HCT116 (cell line): ENCODE data around the gene DENND11. TPM values are rescaled to one million over a fixed set of nuclear protein-coding genes. Genes with fewer than 3 reads are reported as not detected.

Experiments used
- ATAC-seq: fragments of 200-7000 bp; cut with Tn5 transposase; 2 replicates; pipeline ENCODE4 v1.9.1; 2020; ENCODE audit warnings: mild to moderate bottlenecking, moderate library complexity
- BruUV-seq: library from RNA; stranded (reverse); fragments of 400-500 nt; replicated peaks from 2 replicates; lab custom pipeline; 2021; lab: Mats Ljungman, UMichigan
- CTCF ChIA-PET: fragments of 300-600 bp; sonication (Branson Sonifier 250); formaldehyde crosslinking; loops from one replicate; lab custom pipeline; 2021; ENCODE audit warnings: antibody characterized with exemption; lab: Charles Lee
- POLR2A ChIA-PET: fragments of 300-600, 350-600 bp; sonication (Branson Sonifier 250); formaldehyde crosslinking; loops from one replicate; lab custom pipeline; 2021; ENCODE audit warnings: antibody characterized with exemption; lab: Charles Lee
- RAD21 ChIA-PET, 2 experiments: fragments of 300-600 bp; sonication (Branson Sonifier 250); formaldehyde crosslinking; loops; one replicate each; lab custom pipeline; 2023; ENCODE audit warnings: low total read pairs in 2 of 2; ENCODE audit not compliant: uncharacterized antibody in 2 of 2, unreplicated experiment in 2 of 2, low non-redundant PET in 1 of 2; lab: Charles Lee
- DNase-seq: peaks from one replicate; pipeline ENCODE4 v3.0.0-alpha.2; 2010; ENCODE audit warnings: low read depth, low spot score
- H2AFZ ChIP-seq: fragments of 200-600 bp; shearing (Covaris generic), sonication (generic); 2 replicates; pipeline ENCODE4 v1.6.1; 2017; ENCODE audit warnings: low read depth, mixed run types, mixed read lengths, antibody characterized with exemption, low read length; ENCODE audit not compliant: poor library complexity, severe bottlenecking
- H3K27ac ChIP-seq: 2 replicates; pipeline ENCODE4 v1.5.1; 2012; ENCODE audit warnings: low read depth, low read length
- H3K27me3 ChIP-seq: fragments of 200-600 bp; sonication (generic); 2 replicates; pipeline ENCODE4 v1.6.1; 2016; ENCODE audit warnings: mixed run types, low read length, mixed read lengths; ENCODE audit not compliant: insufficient read depth
- H3K36me3 ChIP-seq, 2 experiments: fragments of 200-500 bp in 1 of 2; fragments of 200-600 bp in 1 of 2; sonication (Bioruptor generic) in 1 of 2; sonication (generic) in 1 of 2; 2 replicates each; pipeline versions ENCODE4 v1.5.1 to v1.6.1; 2014 to 2016; ENCODE audit warnings: low read length in 2 of 2, inconsistent platforms in 1 of 2, mixed read lengths in 1 of 2, mixed run types in 1 of 2; ENCODE audit not compliant: insufficient read depth in 2 of 2, control insufficient read depth in 1 of 2
- H3K4me1 ChIP-seq, 2 experiments: fragments of 200-600 bp in 1 of 2; sonication (generic) in 1 of 2; 2 replicates each; pipeline versions ENCODE4 v1.5.1 to v1.6.1; 2012 to 2017; ENCODE audit warnings: low read length in 2 of 2, inconsistent platforms in 1 of 2, mild to moderate bottlenecking in 1 of 2, mixed read lengths in 1 of 2, mixed run types in 1 of 2, moderate library complexity in 1 of 2; ENCODE audit not compliant: insufficient read depth in 2 of 2, control insufficient read depth in 1 of 2
- H3K4me2 ChIP-seq: fragments of 200-600 bp; sonication (generic); 2 replicates; pipeline ENCODE4 v1.6.1; 2017; ENCODE audit warnings: mixed run types, low read length, mixed read lengths
- H3K4me3 ChIP-seq, 2 experiments: fragments of 200-600 bp in 1 of 2; sonication (generic) in 1 of 2; replicated peaks in 1 of 2; 2 replicates each; pipeline ENCODE4 v1.5.1; 2011 to 2016; ENCODE audit warnings: low read length in 2 of 2, control low read depth in 1 of 2, low read depth in 1 of 2, mild to moderate bottlenecking in 1 of 2, mixed read lengths in 1 of 2, mixed run types in 1 of 2
- H3K79me2 ChIP-seq: fragments of 200-600 bp; sonication (generic); 2 replicates; pipeline ENCODE4 v1.6.1; 2017; ENCODE audit warnings: mild to moderate bottlenecking, mixed run types, low read length, moderate library complexity, mixed read lengths; ENCODE audit not compliant: insufficient read depth
- H3K9ac ChIP-seq: fragments of 200-600 bp; sonication (generic); 2 replicates; pipeline ENCODE4 v1.6.1; 2016; ENCODE audit warnings: low read length, mixed read lengths
- H3K9me2 ChIP-seq: fragments of 200-600 bp; sonication (generic), shearing (Covaris generic); 2 replicates; pipeline ENCODE4 v1.6.1; 2017; ENCODE audit warnings: mixed run types, mild to moderate bottlenecking, moderate library complexity; ENCODE audit not compliant: insufficient read depth
- H3K9me3 ChIP-seq, 2 experiments: fragments of 200-500 bp in 1 of 2; fragments of 200-600 bp in 1 of 2; sonication (Bioruptor generic) in 1 of 2; sonication (generic) in 1 of 2; 2 replicates each; pipeline ENCODE4 v1.6.1; 2014 to 2017; ENCODE audit warnings: low read length in 2 of 2, mixed read lengths in 2 of 2, inconsistent platforms in 1 of 2, low read depth in 1 of 2, mild to moderate bottlenecking in 1 of 2, mixed run types in 1 of 2, moderate library complexity in 1 of 2; ENCODE audit not compliant: control insufficient read depth in 1 of 2, insufficient read depth in 1 of 2
- H4K20me1 ChIP-seq: fragments of 200-600 bp; sonication (generic), shearing (Covaris generic); 2 replicates; pipeline ENCODE4 v1.6.1; 2017; ENCODE audit warnings: mixed run types, mild to moderate bottlenecking, moderate library complexity; ENCODE audit not compliant: insufficient read depth
- CBX3 ChIP-seq: IDR thresholded peaks from 2 replicates; pipeline ENCODE4 v1.6.1; 2012; ENCODE audit warnings: low read depth
- EGR1 ChIP-seq: IDR thresholded peaks from 2 replicates; pipeline ENCODE4 v1.6.1; 2012; ENCODE audit warnings: low read depth
- ELF1 ChIP-seq: IDR thresholded peaks from 2 replicates; pipeline ENCODE4 v1.6.1; 2012; ENCODE audit warnings: low read depth, borderline replicate concordance
- JUND ChIP-seq: IDR thresholded peaks from 2 replicates; pipeline ENCODE4 v1.6.1; 2012
- RAD21 ChIP-seq: IDR thresholded peaks from 2 replicates; pipeline ENCODE4 v1.6.1; 2012; ENCODE audit warnings: low read depth, mild to moderate bottlenecking
- YY1 ChIP-seq: IDR thresholded peaks from 2 replicates; pipeline ENCODE4 v1.6.1; 2011; ENCODE audit warnings: low read length, low read depth, moderate library complexity, mild to moderate bottlenecking; ENCODE audit not compliant: insufficient replicate concordance; ENCODE audit errors: extremely low read depth
- intact Hi-C: fragments of 100-400 bp; cut with micrococcal nuclease; formaldehyde crosslinking; loops from 2 replicates; pipeline ENCODE4 v1.10.0; 2022
- total RNA-seq: library from RNA; stranded (reverse); gene quantifications from one replicate; pipeline ENCODE4 v1.2.1, GENCODE V29; 2021; ENCODE audit not compliant: unreplicated experiment
- TF ChIP-seq, protein P1 (sequence below): IDR thresholded peaks from 2 replicates; pipeline ENCODE4 v1.6.1; 2012
- TF ChIP-seq, protein P2 (sequence below), 3 experiments: fragments of 200-600 bp in 1 of 3; sonication (generic) in 1 of 3; IDR thresholded peaks in 2 of 3; conservative IDR thresholded peaks in 1 of 3; 2 replicates each; pipeline ENCODE4 v1.5.1; 2012 to 2017; ENCODE audit warnings: low read depth in 2 of 3, low read length in 2 of 3, antibody characterized with exemption in 1 of 3, borderline replicate concordance in 1 of 3, control low read depth in 1 of 3, mild to moderate bottlenecking in 1 of 3, mixed read lengths in 1 of 3, mixed run types in 1 of 3, moderate library complexity in 1 of 3; ENCODE audit not compliant: insufficient read depth in 1 of 3

DENND11 gene
- total RNA-seq, 1 experiment from 2014 or later = 23.4 TPM

- Histone ChIP-seq H3K9ac (no peak overlapping the region), H3K27me3 (no peaks in the 10 kb centered on the region), H3K4me2 (no peak overlapping the region), H3K4me3 (no peak overlapping the region), H2AFZ (no peak overlapping the region), H4K20me1 (no peaks in the 10 kb centered on the region), H3K9me2 (no peaks in the 10 kb centered on the region), H3K27ac (no peak overlapping the region), H3K4me1 (no peaks in the 10 kb centered on the region), H3K79me2 (no peaks in the 10 kb centered on the region), H3K36me3 (0 out of 4 replicates have a peak, but pooled peaks cover 0 to 3% of the 10 kb centered on the region in 2 experiments), H3K9me3 (no peaks in the 10 kb centered on the region)
- DNase-seq (no peak), ATAC-seq (peak; percentile 60)
- ChIA-PET CTCF (no interaction called here), RAD21 (no interaction called here), POLR2A (no interaction called here)
- TF ChIP-seq YY1 = no peak
- no peak for TF ChIP-seq JUND
- TF ChIP-seq, protein P1, sequence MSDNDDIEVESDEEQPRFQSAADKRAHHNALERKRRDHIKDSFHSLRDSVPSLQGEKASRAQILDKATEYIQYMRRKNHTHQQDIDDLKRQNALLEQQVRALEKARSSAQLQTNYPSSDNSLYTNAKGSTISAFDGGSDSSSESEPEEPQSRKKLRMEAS = no peak
- TF ChIP-seq CBX3 = no peak
- TF ChIP-seq, protein P2, sequence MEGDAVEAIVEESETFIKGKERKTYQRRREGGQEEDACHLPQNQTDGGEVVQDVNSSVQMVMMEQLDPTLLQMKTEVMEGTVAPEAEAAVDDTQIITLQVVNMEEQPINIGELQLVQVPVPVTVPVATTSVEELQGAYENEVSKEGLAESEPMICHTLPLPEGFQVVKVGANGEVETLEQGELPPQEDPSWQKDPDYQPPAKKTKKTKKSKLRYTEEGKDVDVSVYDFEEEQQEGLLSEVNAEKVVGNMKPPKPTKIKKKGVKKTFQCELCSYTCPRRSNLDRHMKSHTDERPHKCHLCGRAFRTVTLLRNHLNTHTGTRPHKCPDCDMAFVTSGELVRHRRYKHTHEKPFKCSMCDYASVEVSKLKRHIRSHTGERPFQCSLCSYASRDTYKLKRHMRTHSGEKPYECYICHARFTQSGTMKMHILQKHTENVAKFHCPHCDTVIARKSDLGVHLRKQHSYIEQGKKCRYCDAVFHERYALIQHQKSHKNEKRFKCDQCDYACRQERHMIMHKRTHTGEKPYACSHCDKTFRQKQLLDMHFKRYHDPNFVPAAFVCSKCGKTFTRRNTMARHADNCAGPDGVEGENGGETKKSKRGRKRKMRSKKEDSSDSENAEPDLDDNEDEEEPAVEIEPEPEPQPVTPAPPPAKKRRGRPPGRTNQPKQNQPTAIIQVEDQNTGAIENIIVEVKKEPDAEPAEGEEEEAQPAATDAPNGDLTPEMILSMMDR (IDR thresholded peaks at IDR 0.05 in 2 of 3, conservative IDR thresholded peaks at IDR 0.05 in 1 of 3; ENCODE audit: borderline replicate concordance in 1 of 3, insufficient read depth in 1 of 3, low read depth in 2 of 3, low read length in 2 of 3) = peak; percentile 28 to 63 (median 51); a peak in 5 of 6 replicates
- peak; percentile 37; the same call in 1 of the 2 replicates for TF ChIP-seq RAD21
- no TSS peak for BruUV-seq
- intact Hi-C loops = no loop called here
These were observed 27.3 kb downstream of the DENND11 start for GRCh38 chr7:141674702-141675101.

DNA sequence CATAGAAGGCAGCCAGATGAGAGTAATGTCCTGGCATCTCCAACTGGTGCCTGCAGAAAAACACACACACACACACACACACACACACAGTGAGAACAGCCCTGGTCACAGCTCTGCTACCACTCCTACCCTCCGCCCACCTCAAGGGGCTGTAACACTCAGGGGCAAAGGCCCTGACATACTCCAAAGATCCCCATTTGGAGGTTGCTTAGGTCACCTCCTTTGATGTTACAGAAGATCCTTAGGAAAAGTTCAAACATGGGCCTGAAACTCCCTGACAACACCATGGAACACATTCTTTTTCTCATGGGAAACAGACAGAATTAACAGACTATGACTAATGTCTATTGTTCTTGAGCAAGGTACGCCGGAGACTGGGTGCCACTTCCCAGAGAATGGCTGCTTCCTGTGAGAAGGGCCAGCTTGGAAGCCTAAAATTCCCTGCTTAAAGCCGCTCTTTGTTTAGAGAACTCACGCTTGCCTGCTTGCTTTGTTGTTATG lies 27.7 kb downstream of the DENND11 start:
- no peaks in the 10 kb centered on the region for H3K9me2 ChIP-seq
- ChIA-PET CTCF (no interaction called here), POLR2A (no interaction called here), RAD21 (no interaction called here)
- no peak overlapping the region for H3K27ac ChIP-seq
- no peak overlapping the region for H3K9ac ChIP-seq
- 0 out of 4 replicates have a peak, but pooled peaks cover 0 to 3% of the 10 kb centered on the region in 2 experiments for H3K36me3 ChIP-seq
- H3K27me3 ChIP-seq = no peaks in the 10 kb centered on the region
- H4K20me1 ChIP-seq = no peaks in the 10 kb centered on the region
- H3K4me2 ChIP-seq = no peak overlapping the region
- intact Hi-C loops = no loop called here
- no peaks in the 10 kb centered on the region for H3K4me1 ChIP-seq
- DNase-seq (no peak), ATAC-seq (no peak)
- no peaks in the 10 kb centered on the region for H3K79me2 ChIP-seq
- H2AFZ ChIP-seq = no peak overlapping the region
- H3K4me3 ChIP-seq = no peak overlapping the region
- TF ChIP-seq JUND (no peak), EGR1 (no peak), ELF1 (no peak), YY1 (no peak)
- TF ChIP-seq, protein P2 (IDR thresholded peaks at IDR 0.05 in 2 of 3, conservative IDR thresholded peaks at IDR 0.05 in 1 of 3; ENCODE audit: borderline replicate concordance in 1 of 3, insufficient read depth in 1 of 3, low read depth in 2 of 3, low read length in 2 of 3) = no peak
- no TSS peak for BruUV-seq
- H3K9me3 ChIP-seq = no peaks in the 10 kb centered on the region
